ENCODE results near the gene SLC4A2.

- TF ChIP-seq, protein P1, sequence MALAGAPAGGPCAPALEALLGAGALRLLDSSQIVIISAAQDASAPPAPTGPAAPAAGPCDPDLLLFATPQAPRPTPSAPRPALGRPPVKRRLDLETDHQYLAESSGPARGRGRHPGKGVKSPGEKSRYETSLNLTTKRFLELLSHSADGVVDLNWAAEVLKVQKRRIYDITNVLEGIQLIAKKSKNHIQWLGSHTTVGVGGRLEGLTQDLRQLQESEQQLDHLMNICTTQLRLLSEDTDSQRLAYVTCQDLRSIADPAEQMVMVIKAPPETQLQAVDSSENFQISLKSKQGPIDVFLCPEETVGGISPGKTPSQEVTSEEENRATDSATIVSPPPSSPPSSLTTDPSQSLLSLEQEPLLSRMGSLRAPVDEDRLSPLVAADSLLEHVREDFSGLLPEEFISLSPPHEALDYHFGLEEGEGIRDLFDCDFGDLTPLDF (CRISPR knock-in tag; IDR thresholded peaks at IDR 0.05), result no peak
- TF ChIP-seq, protein P2, sequence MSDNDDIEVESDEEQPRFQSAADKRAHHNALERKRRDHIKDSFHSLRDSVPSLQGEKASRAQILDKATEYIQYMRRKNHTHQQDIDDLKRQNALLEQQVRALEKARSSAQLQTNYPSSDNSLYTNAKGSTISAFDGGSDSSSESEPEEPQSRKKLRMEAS (CRISPR knock-in tag; IDR thresholded peaks at IDR 0.05), result no peak
- TF ChIP-seq CTCF (IDR thresholded peaks at IDR 0.05) (no peak), ZBTB43 (CRISPR knock-in tag; IDR thresholded peaks at IDR 0.05) (no peak)
Observed at GRCh38 chr7:151015967-151016366, 43.4 kb upstream of the SLC4A2 start.
